Liver (tissue), 9 donors: ENCODE data around the gene OR1E2. TPM values are rescaled to one million over a fixed set of nuclear protein-coding genes. Genes with fewer than 3 reads are reported as not detected.

ENCODE experiments used
- DNase-seq: peaks from one replicate; pipeline ENCODE4 v3.0.0-alpha.2; 2017; ENCODE audit warnings: low spot score
- H3K27ac ChIP-seq, 2 donors: one replicate each; pipeline ENCODE4 v1.7.0; 2013; ENCODE audit warnings: inconsistent platforms in 2 of 2, low read length in 2 of 2, control low read depth in 1 of 2, low read depth in 1 of 2, mild to moderate bottlenecking in 1 of 2
- H3K27me3 ChIP-seq, 4 donors: one replicate each; pipeline versions ENCODE4 v1.6.1 to v1.7.0; 2013; ENCODE audit warnings: low read length in 3 of 4, inconsistent platforms in 1 of 4, mild to moderate bottlenecking in 1 of 4, moderate library complexity in 1 of 4; ENCODE audit not compliant: control insufficient read depth in 4 of 4, insufficient read depth in 4 of 4
- H3K36me3 ChIP-seq, 4 donors: one replicate each; pipeline versions ENCODE4 v1.6.1 to v1.7.0; 2013; ENCODE audit warnings: low read length in 3 of 4, mild to moderate bottlenecking in 3 of 4, low read depth in 1 of 4, moderate library complexity in 1 of 4; ENCODE audit not compliant: control insufficient read depth in 4 of 4, insufficient read depth in 3 of 4
- H3K4me1 ChIP-seq, 4 donors: one replicate each; pipeline versions ENCODE4 v1.6.1 to v1.7.0; 2013; ENCODE audit warnings: low read length in 3 of 4, mild to moderate bottlenecking in 3 of 4, moderate library complexity in 1 of 4; ENCODE audit not compliant: control insufficient read depth in 4 of 4, insufficient read depth in 4 of 4
- H3K4me3 ChIP-seq, 3 donors: one replicate each; pipeline versions ENCODE4 v1.6.1 to v1.7.0; 2013; ENCODE audit warnings: low read length in 3 of 3, control low read depth in 1 of 3, low read depth in 1 of 3, mild to moderate bottlenecking in 1 of 3
- H3K9ac ChIP-seq, 2 donors: one replicate each; pipeline ENCODE4 v1.7.0; 2013; ENCODE audit warnings: low read length in 2 of 2, mild to moderate bottlenecking in 2 of 2, moderate library complexity in 2 of 2, control low read depth in 1 of 2, low read depth in 1 of 2
- H3K9me3 ChIP-seq, 4 donors: one replicate each; pipeline versions ENCODE4 v1.6.1 to v1.7.0; 2013; ENCODE audit warnings: low read length in 3 of 4; ENCODE audit not compliant: control insufficient read depth in 4 of 4
- EGR1 ChIP-seq, 2 donors: IDR thresholded peaks; 2 replicates each; pipeline ENCODE4 v1.6.1; 2016 to 2018; ENCODE audit warnings: antibody characterized with exemption in 2 of 2, low read depth in 2 of 2
- FOXA1 ChIP-seq: IDR thresholded peaks from 2 replicates; pipeline ENCODE4 v1.6.1; 2016; ENCODE audit warnings: antibody characterized with exemption
- FOXA2 ChIP-seq: IDR thresholded peaks from 2 replicates; pipeline ENCODE4 v1.6.1; 2016; ENCODE audit warnings: antibody characterized with exemption
- GABPA ChIP-seq, 2 donors: IDR thresholded peaks in 1 of 2; conservative IDR thresholded peaks in 1 of 2; 2 replicates each; pipeline ENCODE4 v1.6.1; 2016; ENCODE audit warnings: antibody characterized with exemption in 2 of 2, mild to moderate bottlenecking in 1 of 2, moderate library complexity in 1 of 2
- HNF4A ChIP-seq, 2 donors: conservative IDR thresholded peaks; 2 replicates each; pipeline ENCODE4 v1.6.1; 2016; ENCODE audit warnings: antibody characterized with exemption in 2 of 2, mild to moderate bottlenecking in 2 of 2
- HNF4G ChIP-seq: IDR thresholded peaks from 2 replicates; pipeline ENCODE4 v1.6.1; 2016; ENCODE audit warnings: antibody characterized with exemption
- NR2F2 ChIP-seq: IDR thresholded peaks from 2 replicates; pipeline ENCODE4 v1.6.1; 2016; ENCODE audit warnings: antibody characterized with exemption
- RXRA ChIP-seq, 2 donors: IDR thresholded peaks; 2 replicates each; pipeline ENCODE4 v1.6.1; 2017 to 2018; ENCODE audit warnings: antibody characterized with exemption in 2 of 2, mild to moderate bottlenecking in 1 of 2
- SP1 ChIP-seq: IDR thresholded peaks from 2 replicates; pipeline ENCODE4 v1.6.1; 2018; ENCODE audit warnings: antibody characterized with exemption, mild to moderate bottlenecking
- TAF1 ChIP-seq: conservative IDR thresholded peaks from 2 replicates; pipeline ENCODE4 v1.6.1; 2016; ENCODE audit warnings: antibody characterized with exemption, mild to moderate bottlenecking
- YY1 ChIP-seq: IDR thresholded peaks from 2 replicates; pipeline ENCODE4 v1.6.1; 2016; ENCODE audit warnings: antibody characterized with exemption, mild to moderate bottlenecking
- WGBS: extraction: QIAGEN DNeasy Blood & Tissue Kit; methylation state at CpG from one replicate; pipeline ENCODE4 v1.1.7; 2013; 5-methylcytosine and 5-hydroxymethylcytosine counted together
- polyA plus RNA-seq, 2 donors: library from polyadenylated mRNA; stranded (reverse) in 1 of 2; unstranded in 1 of 2; fragments of 200-250 nt in 1 of 2; fragments of >200 nt in 1 of 2; fragmentation: Nextera tagmentation in 1 of 2; extraction: Ambion mirVana in 1 of 2; gene quantifications; one replicate each; pipeline versions ENCODE4 v1.2.1 to v1.2.3, GENCODE V29; 2013 to 2015
- total RNA-seq, 2 donors: library from RNA; depleted of rRNA; stranded (reverse); fragments of >200 nt; gene quantifications; one replicate each; pipeline ENCODE4 v1.2.3, GENCODE V29; 2014
- TF ChIP-seq, protein P1 (sequence below): IDR thresholded peaks from 2 replicates; pipeline ENCODE4 v1.6.1; 2016; ENCODE audit warnings: antibody characterized with exemption, mild to moderate bottlenecking
- TF ChIP-seq, protein P2 (sequence below): fragments of 150-350 bp; IDR thresholded peaks from 2 replicates; pipeline ENCODE4 v1.5.1; 2017; ENCODE audit warnings: improper control_type of control experiment, low read depth, low read length; ENCODE audit not compliant: missing input control
- TF ChIP-seq, protein P3 (sequence below): IDR thresholded peaks from 2 replicates; pipeline ENCODE4 v1.6.1; 2016; ENCODE audit warnings: antibody characterized with exemption
- TF ChIP-seq, protein P4 (sequence below): IDR thresholded peaks from 2 replicates; pipeline ENCODE4 v1.6.1; 2016; ENCODE audit warnings: antibody characterized with exemption
- donor health status: healthy.
- donor health status: healthy.
- donor health status: healthy.
- donor health status: healthy.
- donor health status: healthy.

Gene OR1E2, protein sequence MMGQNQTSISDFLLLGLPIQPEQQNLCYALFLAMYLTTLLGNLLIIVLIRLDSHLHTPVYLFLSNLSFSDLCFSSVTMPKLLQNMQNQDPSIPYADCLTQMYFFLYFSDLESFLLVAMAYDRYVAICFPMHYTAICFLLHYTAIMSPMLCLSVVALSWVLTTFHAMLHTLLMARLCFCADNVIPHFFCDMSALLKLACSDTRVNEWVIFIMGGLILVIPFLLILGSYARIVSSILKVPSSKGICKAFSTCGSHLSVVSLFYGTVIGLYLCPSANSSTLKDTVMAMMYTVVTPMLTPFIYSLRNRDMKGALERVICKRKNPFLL
- total RNA-seq (under 1 TPM in 1 of 2 donors, not detected in 1; 0.08 TPM), polyA plus RNA-seq (not detected)

DNA sequence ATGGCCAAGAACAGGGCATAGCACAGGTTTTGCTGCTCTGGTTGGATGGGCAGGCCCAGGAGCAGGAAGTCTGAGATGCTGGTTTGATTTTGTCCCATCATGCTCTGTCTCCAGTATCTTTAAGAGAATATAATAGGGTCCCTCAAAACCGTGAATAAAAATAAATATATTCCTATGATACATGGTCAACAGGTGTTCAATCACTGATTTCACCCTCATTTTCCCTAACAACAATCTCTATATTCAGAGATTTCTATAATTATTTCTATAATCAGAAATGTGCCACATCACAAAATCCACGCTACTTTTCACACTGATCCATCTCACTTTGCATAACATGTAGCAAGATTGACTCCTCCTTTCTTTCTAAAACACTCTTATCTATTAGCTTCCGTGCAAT is at the start of gene OR1E2:
OR1E2 (minus strand) TSS at position 101 of the 400 bp plus-strand sequence; CDS start at position 101, 0 bp downstream.
- Histone ChIP-seq H3K4me1 (no peaks in the 10 kb centered on the region), H3K4me3 (no peak within 1 kb of the TSS), H3K27me3 (no peaks in the 10 kb centered on the region), H3K9ac (no peak within 1 kb of the TSS), H3K36me3 (no peaks in the 10 kb centered on the region), H3K27ac (no peak within 1 kb of the TSS), H3K9me3 (no peaks in the 10 kb centered on the region)
- no peak for TF ChIP-seq YY1
- TF ChIP-seq, protein P1, sequence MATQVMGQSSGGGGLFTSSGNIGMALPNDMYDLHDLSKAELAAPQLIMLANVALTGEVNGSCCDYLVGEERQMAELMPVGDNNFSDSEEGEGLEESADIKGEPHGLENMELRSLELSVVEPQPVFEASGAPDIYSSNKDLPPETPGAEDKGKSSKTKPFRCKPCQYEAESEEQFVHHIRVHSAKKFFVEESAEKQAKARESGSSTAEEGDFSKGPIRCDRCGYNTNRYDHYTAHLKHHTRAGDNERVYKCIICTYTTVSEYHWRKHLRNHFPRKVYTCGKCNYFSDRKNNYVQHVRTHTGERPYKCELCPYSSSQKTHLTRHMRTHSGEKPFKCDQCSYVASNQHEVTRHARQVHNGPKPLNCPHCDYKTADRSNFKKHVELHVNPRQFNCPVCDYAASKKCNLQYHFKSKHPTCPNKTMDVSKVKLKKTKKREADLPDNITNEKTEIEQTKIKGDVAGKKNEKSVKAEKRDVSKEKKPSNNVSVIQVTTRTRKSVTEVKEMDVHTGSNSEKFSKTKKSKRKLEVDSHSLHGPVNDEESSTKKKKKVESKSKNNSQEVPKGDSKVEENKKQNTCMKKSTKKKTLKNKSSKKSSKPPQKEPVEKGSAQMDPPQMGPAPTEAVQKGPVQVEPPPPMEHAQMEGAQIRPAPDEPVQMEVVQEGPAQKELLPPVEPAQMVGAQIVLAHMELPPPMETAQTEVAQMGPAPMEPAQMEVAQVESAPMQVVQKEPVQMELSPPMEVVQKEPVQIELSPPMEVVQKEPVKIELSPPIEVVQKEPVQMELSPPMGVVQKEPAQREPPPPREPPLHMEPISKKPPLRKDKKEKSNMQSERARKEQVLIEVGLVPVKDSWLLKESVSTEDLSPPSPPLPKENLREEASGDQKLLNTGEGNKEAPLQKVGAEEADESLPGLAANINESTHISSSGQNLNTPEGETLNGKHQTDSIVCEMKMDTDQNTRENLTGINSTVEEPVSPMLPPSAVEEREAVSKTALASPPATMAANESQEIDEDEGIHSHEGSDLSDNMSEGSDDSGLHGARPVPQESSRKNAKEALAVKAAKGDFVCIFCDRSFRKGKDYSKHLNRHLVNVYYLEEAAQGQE, result no peak
- no peak for DNase-seq
- 70% methylated on average over 3 of the region's 3 CpGs for WGBS

DNA sequence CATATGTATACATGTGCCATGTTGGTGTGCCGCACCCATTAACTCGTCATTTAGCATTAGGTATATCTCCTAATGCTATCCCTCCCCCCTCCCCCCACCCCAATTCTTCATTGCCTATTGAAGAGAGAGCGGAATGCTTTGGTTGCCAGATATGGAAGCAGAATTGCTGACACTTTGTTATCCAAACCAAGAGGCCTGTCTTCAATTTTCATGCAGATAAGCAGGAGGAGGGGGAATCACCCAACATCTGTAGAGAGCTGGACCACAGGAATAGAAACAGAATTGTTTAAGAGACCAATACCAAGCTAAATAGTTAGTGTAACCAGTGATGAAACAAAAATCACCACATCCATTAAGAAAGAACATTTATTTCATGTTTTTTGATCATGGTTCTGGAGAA is 49.2 kb upstream of the OR1E2 start:
- peaks cover 0 to 5% (median under 1%) of the 10 kb centered on the region in 4 donors for H3K36me3 ChIP-seq
- H3K4me1 ChIP-seq, result peaks cover 0 to 12% (median 3%) of the 10 kb centered on the region in 4 donors
- no peak overlapping the region for H3K9ac ChIP-seq
- no peaks in the 10 kb centered on the region for H3K9me3 ChIP-seq
- H3K4me3 ChIP-seq, result no peak overlapping the region
- no peak overlapping the region for H3K27ac ChIP-seq
- no peaks in the 10 kb centered on the region for H3K27me3 ChIP-seq
- DNase-seq, result no peak
- WGBS, result 86% methylated on average over 3 of the region's 3 CpGs
- no peak for TF ChIP-seq GABPA (IDR thresholded peaks at IDR 0.05 in 1 of 2, conservative IDR thresholded peaks at IDR 0.05 in 1 of 2)
- TF ChIP-seq, protein P2, sequence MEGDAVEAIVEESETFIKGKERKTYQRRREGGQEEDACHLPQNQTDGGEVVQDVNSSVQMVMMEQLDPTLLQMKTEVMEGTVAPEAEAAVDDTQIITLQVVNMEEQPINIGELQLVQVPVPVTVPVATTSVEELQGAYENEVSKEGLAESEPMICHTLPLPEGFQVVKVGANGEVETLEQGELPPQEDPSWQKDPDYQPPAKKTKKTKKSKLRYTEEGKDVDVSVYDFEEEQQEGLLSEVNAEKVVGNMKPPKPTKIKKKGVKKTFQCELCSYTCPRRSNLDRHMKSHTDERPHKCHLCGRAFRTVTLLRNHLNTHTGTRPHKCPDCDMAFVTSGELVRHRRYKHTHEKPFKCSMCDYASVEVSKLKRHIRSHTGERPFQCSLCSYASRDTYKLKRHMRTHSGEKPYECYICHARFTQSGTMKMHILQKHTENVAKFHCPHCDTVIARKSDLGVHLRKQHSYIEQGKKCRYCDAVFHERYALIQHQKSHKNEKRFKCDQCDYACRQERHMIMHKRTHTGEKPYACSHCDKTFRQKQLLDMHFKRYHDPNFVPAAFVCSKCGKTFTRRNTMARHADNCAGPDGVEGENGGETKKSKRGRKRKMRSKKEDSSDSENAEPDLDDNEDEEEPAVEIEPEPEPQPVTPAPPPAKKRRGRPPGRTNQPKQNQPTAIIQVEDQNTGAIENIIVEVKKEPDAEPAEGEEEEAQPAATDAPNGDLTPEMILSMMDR, result no peak
- no peak for TF ChIP-seq RXRA (IDR thresholded peaks at IDR 0.05)
- TF ChIP-seq SP1, result no peak
- no peak for TF ChIP-seq NR2F2
- TF ChIP-seq EGR1 (IDR thresholded peaks at IDR 0.05; ENCODE audit: low read depth in 2 of 2), result no peak
- TF ChIP-seq, protein P3, sequence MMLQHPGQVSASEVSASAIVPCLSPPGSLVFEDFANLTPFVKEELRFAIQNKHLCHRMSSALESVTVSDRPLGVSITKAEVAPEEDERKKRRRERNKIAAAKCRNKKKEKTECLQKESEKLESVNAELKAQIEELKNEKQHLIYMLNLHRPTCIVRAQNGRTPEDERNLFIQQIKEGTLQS, result no peak
- TF ChIP-seq HNF4G, result no peak
- TF ChIP-seq FOXA1, result no peak
- TF ChIP-seq, protein P4, sequence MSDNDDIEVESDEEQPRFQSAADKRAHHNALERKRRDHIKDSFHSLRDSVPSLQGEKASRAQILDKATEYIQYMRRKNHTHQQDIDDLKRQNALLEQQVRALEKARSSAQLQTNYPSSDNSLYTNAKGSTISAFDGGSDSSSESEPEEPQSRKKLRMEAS, result no peak
- TF ChIP-seq FOXA2, result no peak
- no peak for TF ChIP-seq TAF1
- TF ChIP-seq, protein P1, result no peak
- TF ChIP-seq HNF4A (conservative IDR thresholded peaks at IDR 0.05), result no peak
